Stimulated activated memory B cell treated with anti-CD40 and anti-IgM and Interleukin-4, amounts not matched to agents 10 μg/mL and 1 μg/mL and 100 μg/mL, for 72 hours (primary cell): ENCODE measurements around the gene SCLY.
"Not testable (repeated sequence)": the region's sequence is repeated elsewhere in the genome, so short reads cannot be mapped to it uniquely, and the experiment has no call there.

Experiments used
- ATAC-seq: fragments of 150-1000 bp; cut with Tn5 transposase; 2 replicates; pipeline ENCODE4 v1.10.0; 2021
- H3K27ac Mint-ChIP-seq: one replicate; pipeline ENCODE4 v1.8.0; 2022; ENCODE audit warnings: mild to moderate bottlenecking, mixed read lengths
- H3K27me3 Mint-ChIP-seq: one replicate; pipeline ENCODE4 v1.8.0; 2022; ENCODE audit warnings: mixed read lengths
- H3K36me3 Mint-ChIP-seq: one replicate; pipeline ENCODE4 v1.8.0; 2022; ENCODE audit warnings: mixed read lengths
- H3K4me1 Mint-ChIP-seq: one replicate; pipeline ENCODE4 v1.8.0; 2022; ENCODE audit warnings: mixed read lengths
- H3K4me3 Mint-ChIP-seq: one replicate; pipeline ENCODE4 v1.8.0; 2022; ENCODE audit warnings: mild to moderate bottlenecking, moderate library complexity, mixed read lengths
- H3K9me3 Mint-ChIP-seq: one replicate; pipeline ENCODE4 v1.8.0; 2022; ENCODE audit warnings: mixed read lengths

The SCLY gene

GRCh38 chr2:238104691-238105371, 44.0 kb downstream of the SCLY start:
- no peaks in the 10 kb centered on the region for H3K27me3 Mint-ChIP-seq

GRCh38 chr2:238105506-238106338, 44.9 kb downstream of the SCLY start:
- H3K27me3 Mint-ChIP-seq = no peaks in the 10 kb centered on the region
- no peak for ATAC-seq
- peaks cover 69% of the 10 kb centered on the region for H3K4me1 Mint-ChIP-seq
- H3K4me3 Mint-ChIP-seq = no peak overlapping the region
- H3K27ac Mint-ChIP-seq = peak overlapping the region; percentile 90
- no peaks in the 10 kb centered on the region for H3K36me3 Mint-ChIP-seq
- H3K9me3 Mint-ChIP-seq = no peaks in the 10 kb centered on the region

More at GRCh38 chr2:238104691-238105371, 44.0 kb downstream of the SCLY start:
- Mint-ChIP-seq H3K4me3 (no peak overlapping the region), H3K36me3 (no peaks in the 10 kb centered on the region), H3K27ac (peak overlapping the region; percentile 75), H3K4me1 (peaks cover 70% of the 10 kb centered on the region), H3K9me3 (no peaks in the 10 kb centered on the region)
- no peak for ATAC-seq

GRCh38 chr2:238106339-238106697, 45.5 kb downstream of the SCLY start:
- no peak overlapping the region for H3K4me3 Mint-ChIP-seq
- no peaks in the 10 kb centered on the region for H3K9me3 Mint-ChIP-seq
- H3K4me1 Mint-ChIP-seq = peaks cover 65% of the 10 kb centered on the region
- ATAC-seq = no peak
- peak overlapping the region; percentile 90 for H3K27ac Mint-ChIP-seq
- peaks cover 2% of the 10 kb centered on the region for H3K36me3 Mint-ChIP-seq
- no peaks in the 10 kb centered on the region for H3K27me3 Mint-ChIP-seq

GRCh38 chr2:238106698-238107524, 46.1 kb downstream of the SCLY start:
- peak overlapping the region; percentile 89 for H3K4me3 Mint-ChIP-seq
- H3K27ac Mint-ChIP-seq = peak overlapping the region; percentile 90
- no peaks in the 10 kb centered on the region for H3K27me3 Mint-ChIP-seq
- ATAC-seq = peak; percentile 2
- H3K9me3 Mint-ChIP-seq = no peaks in the 10 kb centered on the region
- H3K36me3 Mint-ChIP-seq = peaks cover 5% of the 10 kb centered on the region
- H3K4me1 Mint-ChIP-seq = peaks cover 65% of the 10 kb centered on the region

- Mint-ChIP-seq H3K4me3 (peak overlapping the region; percentile 89), H3K4me1 (peaks cover 60% of the 10 kb centered on the region), H3K36me3 (peaks cover 10% of the 10 kb centered on the region), H3K9me3 (peaks cover 3% of the 10 kb centered on the region), H3K27ac (peak overlapping the region; percentile 90), H3K27me3 (no peaks in the 10 kb centered on the region)
- peak; percentile 94 for ATAC-seq
Measured at GRCh38 chr2:238107525-238108422, 47.0 kb downstream of the SCLY start.

GRCh38 chr2:238108423-238109183, 47.8 kb downstream of the SCLY start:
- peak overlapping the region; percentile 89 for H3K4me3 Mint-ChIP-seq
- no peaks in the 10 kb centered on the region for H3K27me3 Mint-ChIP-seq
- peak; percentile 78 for ATAC-seq
- H3K4me1 Mint-ChIP-seq = peaks cover 58% of the 10 kb centered on the region
- peak overlapping the region; percentile 90 for H3K27ac Mint-ChIP-seq
- H3K9me3 Mint-ChIP-seq = peaks cover 7% of the 10 kb centered on the region
- H3K36me3 Mint-ChIP-seq = peaks cover 15% of the 10 kb centered on the region

GRCh38 chr2:238113611-238114010, 52.8 kb downstream of the SCLY start:
- H3K9me3 Mint-ChIP-seq = peaks cover 9% of the 10 kb centered on the region
- H3K4me3 Mint-ChIP-seq = no peak overlapping the region
- H3K4me1 Mint-ChIP-seq = peaks cover 18% of the 10 kb centered on the region
- H3K27ac Mint-ChIP-seq = no peak overlapping the region
- ATAC-seq = no peak
- H3K36me3 Mint-ChIP-seq = peaks cover 31% of the 10 kb centered on the region
- H3K27me3 Mint-ChIP-seq = no peaks in the 10 kb centered on the region

- Mint-ChIP-seq H3K27me3 (no peaks in the 10 kb centered on the region), H3K36me3 (peaks cover 31% of the 10 kb centered on the region), H3K27ac (no peak overlapping the region), H3K4me3 (no peak overlapping the region), H3K9me3 (peaks cover 13% of the 10 kb centered on the region), H3K4me1 (peaks cover 14% of the 10 kb centered on the region)
- no peak for ATAC-seq
Measured at GRCh38 chr2:238114331-238114841, 53.6 kb downstream of the SCLY start.

GRCh38 chr2:238114851-238115660, 54.3 kb downstream of the SCLY start:
- no peak overlapping the region for H3K4me3 Mint-ChIP-seq
- H3K27ac Mint-ChIP-seq = no peak overlapping the region
- H3K36me3 Mint-ChIP-seq = peaks cover 31% of the 10 kb centered on the region
- no peaks in the 10 kb centered on the region for H3K27me3 Mint-ChIP-seq
- peaks cover 17% of the 10 kb centered on the region for H3K4me1 Mint-ChIP-seq
- H3K9me3 Mint-ChIP-seq = peaks cover 13% of the 10 kb centered on the region
- no peak for ATAC-seq

- peaks cover 13% of the 10 kb centered on the region for H3K9me3 Mint-ChIP-seq
- H3K36me3 Mint-ChIP-seq = peaks cover 31% of the 10 kb centered on the region
- H3K27me3 Mint-ChIP-seq, ATAC-seq, H3K27ac Mint-ChIP-seq, H3K4me3 Mint-ChIP-seq: not testable (repeated sequence)
- H3K4me1 Mint-ChIP-seq = peaks cover 23% of the 10 kb centered on the region
Measured at GRCh38 chr2:238115709-238116108, 54.9 kb downstream of the SCLY start.

GRCh38 chr2:238116298-238117198, 55.7 kb downstream of the SCLY start:
- peaks cover 23% of the 10 kb centered on the region for H3K4me1 Mint-ChIP-seq
- no peak for ATAC-seq
- H3K9me3 Mint-ChIP-seq = peaks cover 13% of the 10 kb centered on the region
- no peak overlapping the region for H3K27ac Mint-ChIP-seq
- no peaks in the 10 kb centered on the region for H3K27me3 Mint-ChIP-seq
- peaks cover 26% of the 10 kb centered on the region for H3K36me3 Mint-ChIP-seq
- no peak overlapping the region for H3K4me3 Mint-ChIP-seq
